ENCODE data around the gene LPCAT4.

LPCAT4 gene

DNA sequence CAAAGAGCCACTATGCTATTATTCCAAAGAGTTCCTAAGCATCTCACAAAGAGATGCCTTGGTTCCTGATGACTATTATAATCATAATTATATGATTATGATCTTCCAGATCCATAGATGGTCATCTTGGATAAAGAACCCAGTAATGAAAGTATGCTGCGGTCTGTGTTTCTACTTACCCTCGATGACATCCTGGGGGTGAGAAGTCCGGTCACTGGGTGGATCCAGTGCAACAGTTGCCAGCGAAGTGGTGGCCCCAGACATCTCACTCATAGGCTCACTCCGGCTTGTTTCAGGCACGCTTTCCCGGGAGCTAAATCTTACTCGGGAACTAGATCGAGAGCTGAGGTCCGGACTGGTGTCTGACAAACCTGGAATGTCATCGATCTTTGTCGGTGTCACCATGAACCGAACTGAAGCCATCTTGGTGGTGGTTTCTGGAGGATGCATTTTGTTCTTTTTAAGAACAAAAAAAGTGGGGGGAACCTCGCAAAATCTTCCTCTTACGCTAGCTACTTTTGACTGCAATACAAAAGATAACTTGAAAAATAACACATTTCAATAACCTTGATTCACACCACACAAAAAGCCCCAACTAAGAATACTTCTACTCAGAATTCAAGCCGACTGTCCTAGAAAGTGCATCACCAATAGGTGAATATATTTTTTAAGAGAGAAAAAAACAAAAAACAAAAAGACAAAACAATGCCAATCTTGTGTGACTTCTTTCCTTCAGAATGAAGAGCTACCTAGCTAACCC lies 30.6 kb downstream of the LPCAT4 start:
- no peak for DNase-seq

DNA sequence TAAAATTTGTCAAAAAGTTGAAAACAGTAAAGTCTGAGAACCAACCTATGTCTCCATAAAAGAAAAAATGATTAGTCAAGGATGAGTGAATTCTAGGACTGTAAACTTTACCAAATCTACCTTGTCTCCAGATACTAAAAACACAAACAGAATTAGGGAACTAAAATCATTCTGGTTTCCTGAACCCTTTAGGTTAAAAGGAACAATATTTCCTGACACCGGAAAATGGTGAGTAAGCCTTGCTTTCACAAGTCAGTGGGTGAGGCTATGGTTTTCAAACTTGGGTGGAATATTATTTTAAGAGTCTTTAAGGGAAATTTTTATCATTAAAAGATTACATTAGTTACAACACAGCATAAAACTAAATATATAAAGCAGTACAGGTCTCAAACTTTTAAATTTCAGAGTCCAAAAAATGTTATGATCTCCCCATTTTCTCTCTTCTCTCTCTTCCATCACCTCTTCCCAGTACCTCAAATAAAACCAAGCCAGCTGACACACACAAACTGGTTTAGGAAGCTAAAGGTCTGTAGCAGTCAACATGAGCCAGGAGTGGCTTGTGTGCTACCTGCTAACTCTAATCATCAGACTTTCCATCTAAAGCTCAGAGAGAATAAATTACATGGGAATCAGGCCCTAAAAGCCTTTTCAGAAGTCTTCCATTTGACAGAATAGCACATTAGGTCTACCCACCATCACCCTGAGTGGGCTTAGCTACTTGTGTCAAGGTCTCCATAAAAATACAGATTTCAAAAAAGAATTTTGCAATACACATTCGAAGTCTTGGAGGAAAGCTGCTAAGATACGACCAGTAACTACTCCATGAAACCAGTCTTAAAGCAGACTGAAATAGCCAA lies 31.6 kb downstream of the LPCAT4 start:
- DNase-seq: peak; percentile 51

DNA sequence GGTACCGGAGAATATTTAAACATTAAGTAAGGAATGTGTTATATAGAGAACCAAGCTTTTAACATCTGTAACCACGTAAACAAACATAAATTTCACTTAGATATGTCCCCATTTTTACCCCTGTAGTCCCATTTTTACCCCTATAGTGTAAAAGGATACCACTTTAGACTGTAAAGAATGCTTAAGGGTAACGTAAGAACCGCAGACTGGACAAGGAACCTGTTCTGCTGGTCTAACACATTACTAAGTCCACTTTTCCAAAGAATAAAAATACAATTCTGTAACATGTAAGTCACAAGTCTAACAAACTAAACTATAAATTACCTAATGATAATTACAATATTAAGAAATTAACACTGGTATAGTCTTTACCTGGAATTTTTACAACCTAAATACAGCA lies 32.3 kb downstream of the LPCAT4 start:
- no peak for DNase-seq

DNA sequence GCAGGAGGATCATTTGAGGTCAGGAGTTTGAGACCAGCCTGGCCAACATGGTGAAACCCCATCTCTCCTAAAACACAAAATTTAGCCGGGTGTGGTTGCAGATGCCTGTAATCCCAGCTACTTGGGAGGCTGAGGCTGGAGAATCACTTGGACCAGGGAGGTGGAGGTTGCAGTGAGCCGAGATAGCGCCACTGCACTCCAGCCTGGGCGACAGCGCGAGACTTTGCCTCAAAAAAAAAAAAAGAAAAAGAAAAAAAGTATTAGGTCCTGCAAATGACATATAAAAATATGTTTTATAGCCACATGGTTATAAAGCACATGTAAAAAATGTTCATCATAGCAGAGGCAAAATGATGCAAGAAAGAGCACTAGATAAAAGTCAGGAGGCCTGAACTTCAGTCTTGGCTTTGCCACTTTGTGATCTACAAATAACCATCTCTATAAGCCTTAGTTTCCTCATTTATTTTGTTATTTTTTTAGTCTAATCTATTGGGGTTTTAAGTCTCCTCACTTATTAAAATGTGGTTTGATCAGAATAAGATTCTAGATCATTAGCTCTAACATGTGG lies 34.4 kb downstream of the LPCAT4 start:
- DNase-seq: no peak

DNA sequence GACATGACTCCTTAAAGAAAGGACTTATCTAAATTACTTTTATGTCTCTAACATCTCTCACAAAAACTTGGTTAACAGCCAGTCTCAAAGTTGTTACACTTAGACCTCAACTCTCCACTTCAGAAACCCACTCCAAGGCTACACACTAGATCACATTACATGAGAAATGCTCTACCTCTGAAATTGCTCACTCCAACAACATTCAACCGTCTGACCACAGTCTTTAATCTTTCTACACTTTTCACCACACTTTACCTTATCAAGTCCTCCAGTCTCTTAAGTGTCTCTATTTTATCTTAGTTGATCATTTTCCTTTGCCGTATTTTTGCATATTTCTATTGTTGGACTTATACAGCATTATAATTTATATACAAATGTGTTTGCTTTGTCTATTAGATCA lies 35.2 kb downstream of the LPCAT4 start:
- peak; percentile 57 for DNase-seq

DNA sequence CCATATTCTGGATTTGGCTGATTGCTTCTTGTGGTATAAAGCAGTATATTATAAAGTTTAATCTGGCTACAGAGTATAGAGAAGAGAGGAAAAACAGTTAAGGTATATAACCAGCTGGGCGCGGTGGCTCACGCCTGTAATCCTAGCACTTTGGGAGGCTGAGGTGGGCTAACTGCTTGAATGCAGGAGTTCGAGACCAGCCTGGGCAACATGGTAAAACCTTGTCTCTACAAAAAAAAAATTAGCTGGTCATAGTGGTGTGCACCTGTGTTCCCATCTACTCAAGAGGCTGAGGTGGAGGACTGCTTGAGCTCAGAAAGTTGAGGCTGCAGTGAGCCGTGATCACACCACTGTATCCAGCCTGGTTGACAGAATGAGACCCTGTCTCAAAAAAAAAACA lies 36.7 kb downstream of the LPCAT4 start:
- DNase-seq: no peak

DNA sequence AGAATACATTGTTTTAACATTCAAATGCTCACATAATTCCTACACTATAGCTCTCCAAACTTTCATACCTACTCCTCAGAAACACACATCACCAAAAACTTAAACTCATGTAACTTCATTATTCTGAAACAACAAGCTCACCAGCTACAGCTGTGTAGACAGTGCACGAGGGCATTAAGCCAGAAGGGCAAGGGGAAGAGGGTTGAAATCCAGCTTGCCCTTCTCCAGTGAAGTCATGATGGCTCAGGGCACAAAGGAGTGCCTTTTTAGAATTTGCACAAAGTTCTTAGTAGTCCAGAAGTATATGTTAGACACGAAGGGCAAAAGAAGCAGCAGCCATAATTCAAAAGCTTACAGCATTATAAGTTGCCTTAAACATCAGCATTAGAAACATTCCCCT lies 38.0 kb downstream of the LPCAT4 start:
- no peak for DNase-seq

DNA sequence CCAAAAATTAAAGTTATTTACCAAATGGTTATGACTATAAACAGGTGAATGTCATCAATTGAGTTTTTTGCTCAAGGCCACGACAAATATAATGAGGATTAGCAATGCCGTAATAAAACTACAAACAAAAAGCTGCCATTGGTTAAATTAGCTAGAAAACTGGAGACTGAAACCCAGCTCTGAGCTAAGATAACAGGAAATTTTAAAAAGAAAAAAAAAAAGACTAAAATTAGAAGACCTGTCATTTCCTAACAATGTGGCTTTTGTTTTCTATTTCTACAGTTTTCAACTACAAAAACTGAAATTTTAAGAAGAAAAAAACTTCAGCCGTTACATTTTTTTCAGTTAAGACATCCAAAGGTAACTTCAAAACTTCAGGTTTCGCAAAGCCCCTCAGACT lies 39.1 kb downstream of the LPCAT4 start:
- no peak for DNase-seq

DNA sequence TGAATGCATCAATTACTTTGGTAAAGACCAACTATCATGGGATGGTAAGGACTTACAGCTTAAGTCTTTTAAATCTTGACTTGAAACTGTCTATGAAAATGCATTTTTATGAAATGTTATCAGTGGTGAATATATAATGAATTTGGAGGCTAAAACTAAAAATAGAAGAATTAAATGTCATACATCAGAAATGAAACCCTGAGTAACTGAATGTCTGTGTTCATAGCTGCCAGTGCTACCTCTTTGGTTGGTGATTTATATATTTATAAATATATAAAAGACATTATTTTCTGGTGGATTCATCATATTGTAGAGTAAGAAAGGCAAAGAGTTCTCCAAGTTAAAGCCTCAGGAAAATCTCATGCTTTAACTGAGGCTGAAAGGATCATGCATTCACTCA lies 41.6 kb downstream of the LPCAT4 start:
- DNase-seq: no peak

DNA sequence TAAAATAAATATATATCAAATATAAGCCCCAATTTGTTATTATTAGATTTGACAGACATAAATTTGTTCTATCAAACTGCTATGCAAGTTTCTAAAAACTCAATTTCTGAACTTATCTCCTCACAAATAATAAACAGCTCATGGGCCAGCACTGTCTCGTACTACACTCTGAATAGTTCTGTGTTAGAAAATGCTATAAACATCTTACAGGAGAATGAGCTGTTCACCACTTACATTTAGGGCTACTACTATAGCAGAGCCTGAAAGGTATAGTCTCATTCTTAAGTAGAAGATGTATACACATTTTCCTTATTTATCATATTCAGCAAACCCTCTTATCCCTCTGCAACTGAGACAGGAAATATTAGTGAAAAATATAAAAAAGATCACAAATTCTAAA lies 42.1 kb downstream of the LPCAT4 start:
- no peak for DNase-seq

DNA sequence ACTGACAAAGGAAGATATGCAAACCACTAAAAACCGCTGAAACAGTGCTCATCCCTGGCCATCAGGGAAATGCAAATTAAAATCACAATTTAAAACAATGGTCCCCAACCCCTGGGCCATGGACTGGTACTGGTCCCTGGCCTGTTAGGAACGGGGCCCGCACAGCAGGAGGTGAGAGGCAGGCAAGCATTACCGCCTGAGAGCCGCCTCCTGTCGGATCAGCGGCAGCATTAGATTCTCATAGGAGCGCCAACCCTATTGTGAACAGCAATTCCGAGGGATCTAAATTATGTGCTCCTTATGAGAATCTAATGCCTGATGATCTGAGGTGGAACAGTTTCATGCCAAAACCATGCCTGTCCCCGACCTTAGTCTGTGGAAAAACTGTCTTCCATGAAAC lies 43.8 kb downstream of the LPCAT4 start:
- DNase-seq: no peak

DNA sequence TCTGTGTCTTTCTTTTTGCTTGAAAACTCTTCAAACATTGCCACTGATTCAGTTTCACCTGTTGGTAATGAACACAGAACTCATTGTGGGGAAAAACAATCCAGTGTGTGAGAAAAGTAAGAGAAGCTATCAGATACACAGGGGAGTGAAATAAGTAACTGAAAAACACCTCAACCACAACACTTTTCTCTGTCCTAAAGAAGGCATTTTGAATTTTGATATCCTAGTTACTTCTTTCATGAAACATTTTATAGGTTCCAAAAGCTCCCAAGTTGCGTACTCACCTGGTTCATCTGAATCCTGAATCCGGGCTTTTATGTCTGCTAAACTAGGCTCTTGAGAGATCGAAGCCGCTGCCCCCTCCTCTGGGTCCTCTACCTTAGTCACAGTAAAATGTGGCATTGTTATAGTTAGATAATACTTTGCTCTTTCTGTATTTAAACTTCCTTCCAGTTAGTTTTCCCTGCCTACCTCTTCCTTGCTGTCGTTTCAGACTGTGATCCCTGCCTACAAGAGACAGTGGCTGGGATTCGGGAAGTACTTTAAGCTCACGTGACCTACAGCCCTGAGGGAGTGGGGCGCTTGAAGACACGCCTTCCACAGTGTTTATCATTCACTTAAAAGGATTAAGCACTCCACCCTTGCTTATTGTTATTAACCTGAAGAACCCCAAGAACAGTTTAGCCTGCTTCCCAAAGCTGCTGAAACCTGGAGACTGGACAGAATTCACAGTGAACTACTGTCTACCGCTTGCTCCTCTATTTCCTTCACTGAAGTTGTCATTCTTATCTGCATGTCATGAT lies 48.5 kb downstream of the LPCAT4 start:
- peak; percentile 44 for DNase-seq

DNA sequence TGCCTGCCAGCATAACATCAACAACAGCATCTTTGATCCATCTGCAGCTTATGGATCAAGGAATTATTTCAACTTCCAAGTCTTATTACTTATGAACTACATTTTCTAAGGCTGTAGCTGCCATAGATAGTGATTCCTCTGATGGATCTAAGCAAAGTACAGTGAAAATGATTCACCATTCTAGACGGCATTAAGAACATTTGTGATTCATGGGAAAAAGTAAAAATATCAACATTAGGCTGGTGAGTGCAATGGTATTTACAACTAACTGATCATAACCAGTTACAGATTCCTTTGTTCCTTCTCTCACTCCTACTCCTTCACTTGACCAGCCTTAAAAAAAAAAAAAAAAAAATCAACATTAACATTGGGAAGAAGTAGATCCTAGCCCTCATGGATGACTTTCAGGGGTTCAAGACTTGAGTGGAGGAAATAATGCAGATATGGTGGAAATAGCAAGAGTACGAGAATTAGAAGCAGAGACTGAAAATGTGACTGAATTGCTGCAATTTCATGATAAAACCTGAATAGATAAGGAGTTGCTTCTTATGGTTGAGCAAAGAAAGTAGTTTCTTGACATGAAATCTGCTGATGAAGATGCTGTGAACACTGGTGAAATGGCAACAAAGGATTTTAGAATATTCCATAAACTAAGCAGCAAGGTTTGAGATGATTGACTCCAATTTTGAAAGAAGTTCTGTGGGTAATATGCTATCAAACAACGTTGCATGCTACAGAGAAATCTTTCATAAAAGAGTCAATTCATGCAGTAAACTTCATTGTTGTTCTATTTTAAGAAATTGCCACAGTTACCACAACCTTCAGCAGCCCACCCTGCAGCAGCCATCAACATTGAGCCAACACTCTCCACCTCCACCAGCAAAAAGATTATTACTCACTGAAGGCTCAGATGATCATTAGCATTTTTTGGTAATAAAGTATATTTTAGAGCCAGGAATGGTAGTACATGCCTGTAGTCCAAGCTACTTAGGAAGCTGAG lies 52.2 kb downstream of the LPCAT4 start:
- DNase-seq: no peak

DNA sequence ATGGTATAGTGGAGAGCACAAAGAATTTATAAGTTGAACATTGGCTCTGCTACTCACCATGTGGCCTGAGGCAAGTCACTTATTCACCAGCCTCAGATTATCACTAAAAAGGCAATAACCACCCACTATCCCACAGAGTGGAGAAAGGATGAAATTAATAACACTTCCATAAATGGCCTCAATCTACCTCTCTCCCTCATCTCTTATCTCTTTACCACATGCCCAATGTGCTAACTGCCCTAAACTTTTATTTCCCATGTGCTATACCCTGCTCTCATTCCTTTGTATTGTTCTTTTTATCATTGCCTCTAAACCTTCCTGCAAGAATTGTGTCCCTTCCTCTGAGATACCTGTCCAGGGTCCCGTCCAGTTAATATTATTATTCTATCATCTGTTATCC lies 55.4 kb downstream of the LPCAT4 start:
- no peak for DNase-seq

All from CD4-positive, alpha-beta T cell treated with Interleukin-12 subunit alpha and Interleukin-12 subunit beta, for 1 hour (primary cell).